Measurements from ENCODE around the gene NOX4. TPM values are rescaled to one million over a fixed set of nuclear protein-coding genes. Genes with fewer than 3 reads are reported as not detected.
"Not testable (repeated sequence)": the region's sequence is repeated elsewhere in the genome, so short reads cannot be mapped to it uniquely, and the experiment has no call there.

Gene NOX4
- total and polyA plus RNA-seq, 2 donors (not counting 1 experiment from before 2014, with no cell fraction given): not detected

GRCh38 chr11:89293965-89294679 lies 197.1 kb downstream of the NOX4 start:
- WGBS (ENCODE audit: insufficient coverage): 17% methylated on average over 10 of the region's 18 CpGs
- H3K4me1 ChIP-seq (ENCODE audit: control insufficient read depth in 2 of 2, insufficient read depth in 2 of 2, low read length in 2 of 2): no peaks in the 10 kb centered on the region
- Mint-ChIP-seq H3K27ac (no peak overlapping the region), H3K9me3 (ENCODE audit: insufficient read depth) (no peaks in the 10 kb centered on the region), H3K27me3 (no peaks in the 10 kb centered on the region), H3K4me1 (no peaks in the 10 kb centered on the region), H3K4me3 (no peak overlapping the region)
- H3K79me2 ChIP-seq (ENCODE audit: control insufficient read depth, insufficient read depth, low read length): no peaks in the 10 kb centered on the region
- no peaks in the 10 kb centered on the region for H3K36me3 ChIP-seq (replicated peaks in 1 of 2; ENCODE audit: control extremely low read depth in 1 of 2, control insufficient read depth in 1 of 2, extremely low read depth in 1 of 2, insufficient read depth in 2 of 2, low read length in 1 of 2)
- no peak overlapping the region for H3K4me3 ChIP-seq (ENCODE audit: control extremely low read depth in 1 of 5, extremely low read depth in 1 of 5, insufficient read depth in 1 of 5, low read depth in 2 of 5, low read length in 4 of 5)
- no peak for ATAC-seq (ENCODE audit: low read depth)
- H3K4me2 ChIP-seq (replicated peaks; ENCODE audit: low read depth, low read length, poor library complexity, severe bottlenecking): no peak overlapping the region
- H2AFZ ChIP-seq (ENCODE audit: insufficient read depth, low read depth, low read length, poor library complexity, severe bottlenecking): no peak overlapping the region
- no peak overlapping the region for H3K27ac ChIP-seq (ENCODE audit: low read length in 2 of 2)
- no peaks in the 10 kb centered on the region for H3K9me3 ChIP-seq (ENCODE audit: control extremely low read depth in 1 of 3, control insufficient read depth in 2 of 3, insufficient read depth in 1 of 3, low read length in 2 of 3)
- no peak overlapping the region for H3K9ac ChIP-seq (ENCODE audit: low read length)
- H4K20me1 ChIP-seq (ENCODE audit: control insufficient read depth, insufficient read depth, low read length, poor library complexity, severe bottlenecking): no peaks in the 10 kb centered on the region
- H3K27me3 ChIP-seq (replicated peaks in 1 of 4; ENCODE audit: control extremely low read depth in 1 of 4, control insufficient read depth in 3 of 4, insufficient read depth in 4 of 4, low read length in 3 of 4): no peaks in the 10 kb centered on the region
- ChIA-PET POLR2A (no interaction called here), CTCF (no interaction called here)
- TF ChIP-seq CTCF (IDR thresholded peaks at IDR 0.05) (no peak), EZH2 (IDR thresholded peaks at IDR 0.05; ENCODE audit: borderline replicate concordance, insufficient read depth, low read depth, low read length, poor library complexity, severe bottlenecking) (no peak)
- DNase-seq: no peak
- intact Hi-C loops (cut with micrococcal nuclease): no loop called here

- H3K9me3 ChIP-seq (ENCODE audit: control extremely low read depth in 1 of 3, control insufficient read depth in 2 of 3, insufficient read depth in 1 of 3, low read length in 2 of 3); H4K20me1 ChIP-seq (ENCODE audit: control insufficient read depth, insufficient read depth, low read length, poor library complexity, severe bottlenecking); ATAC-seq (ENCODE audit: low read depth); H3K27me3 ChIP-seq (replicated peaks in 1 of 4; ENCODE audit: control extremely low read depth in 1 of 4, control insufficient read depth in 3 of 4, insufficient read depth in 4 of 4, low read length in 3 of 4); H3K4me1 Mint-ChIP-seq; H3K4me3 ChIP-seq (ENCODE audit: control extremely low read depth in 1 of 5, extremely low read depth in 1 of 5, insufficient read depth in 1 of 5, low read depth in 2 of 5, low read length in 4 of 5); H3K4me3 Mint-ChIP-seq; H3K27ac Mint-ChIP-seq; POLR2A ChIA-PET; H3K27me3 Mint-ChIP-seq; intact Hi-C loops (cut with micrococcal nuclease); H3K9me3 Mint-ChIP-seq (ENCODE audit: insufficient read depth); H3K79me2 ChIP-seq (ENCODE audit: control insufficient read depth, insufficient read depth, low read length); CTCF ChIA-PET; H2AFZ ChIP-seq (ENCODE audit: insufficient read depth, low read depth, low read length, poor library complexity, severe bottlenecking); H3K27ac ChIP-seq (ENCODE audit: low read length in 2 of 2); DNase-seq; H3K4me1 ChIP-seq (ENCODE audit: control insufficient read depth in 2 of 2, insufficient read depth in 2 of 2, low read length in 2 of 2); H3K9ac ChIP-seq (ENCODE audit: low read length); H3K4me2 ChIP-seq (replicated peaks; ENCODE audit: low read depth, low read length, poor library complexity, severe bottlenecking); H3K36me3 ChIP-seq (replicated peaks in 1 of 2; ENCODE audit: control extremely low read depth in 1 of 2, control insufficient read depth in 1 of 2, extremely low read depth in 1 of 2, insufficient read depth in 2 of 2, low read length in 1 of 2): not testable (repeated sequence)
- WGBS (ENCODE audit: insufficient coverage): no CpG with 5 or more reads among the region's 3 CpGs
These were observed 203.2 kb downstream of the NOX4 start for GRCh38 chr11:89288004-89288403.

- H3K27ac Mint-ChIP-seq; CTCF ChIA-PET; H3K4me3 ChIP-seq (ENCODE audit: control extremely low read depth in 1 of 5, extremely low read depth in 1 of 5, insufficient read depth in 1 of 5, low read depth in 2 of 5, low read length in 4 of 5); H3K4me1 ChIP-seq (ENCODE audit: control insufficient read depth in 2 of 2, insufficient read depth in 2 of 2, low read length in 2 of 2); POLR2A ChIA-PET; H4K20me1 ChIP-seq (ENCODE audit: control insufficient read depth, insufficient read depth, low read length, poor library complexity, severe bottlenecking); H3K27me3 Mint-ChIP-seq; H3K36me3 ChIP-seq (replicated peaks in 1 of 2; ENCODE audit: control extremely low read depth in 1 of 2, control insufficient read depth in 1 of 2, extremely low read depth in 1 of 2, insufficient read depth in 2 of 2, low read length in 1 of 2); intact Hi-C loops (cut with micrococcal nuclease); H3K27me3 ChIP-seq (replicated peaks in 1 of 4; ENCODE audit: control extremely low read depth in 1 of 4, control insufficient read depth in 3 of 4, insufficient read depth in 4 of 4, low read length in 3 of 4); H3K79me2 ChIP-seq (ENCODE audit: control insufficient read depth, insufficient read depth, low read length); H3K4me2 ChIP-seq (replicated peaks; ENCODE audit: low read depth, low read length, poor library complexity, severe bottlenecking); H2AFZ ChIP-seq (ENCODE audit: insufficient read depth, low read depth, low read length, poor library complexity, severe bottlenecking); H3K9me3 ChIP-seq (ENCODE audit: control extremely low read depth in 1 of 3, control insufficient read depth in 2 of 3, insufficient read depth in 1 of 3, low read length in 2 of 3); DNase-seq; ATAC-seq (ENCODE audit: low read depth); H3K9me3 Mint-ChIP-seq (ENCODE audit: insufficient read depth); H3K27ac ChIP-seq (ENCODE audit: low read length in 2 of 2); H3K4me1 Mint-ChIP-seq; H3K4me3 Mint-ChIP-seq; H3K9ac ChIP-seq (ENCODE audit: low read length): not testable (repeated sequence)
- no CpG with 5 or more reads among the region's 1 CpG for WGBS (ENCODE audit: insufficient coverage)
These were observed 204.6 kb downstream of the NOX4 start for GRCh38 chr11:89286601-89287000.
